ENCODE data around the gene APOO.

- TF ChIP-seq EZH2 (IDR thresholded peaks at IDR 0.05; ENCODE audit: insufficient read depth, poor library complexity, severe bottlenecking) (no peak), EZH2phosphoT487 (IDR thresholded peaks at IDR 0.05; ENCODE audit: insufficient read depth, low read depth) (no peak)
Measured at GRCh38 chrX:23939203-23939602, 31.5 kb upstream of the APOO start.

Measured in GM23248 (cell line).